Measurements from ENCODE around the gene MUC2.

The MUC2 gene

DNA sequence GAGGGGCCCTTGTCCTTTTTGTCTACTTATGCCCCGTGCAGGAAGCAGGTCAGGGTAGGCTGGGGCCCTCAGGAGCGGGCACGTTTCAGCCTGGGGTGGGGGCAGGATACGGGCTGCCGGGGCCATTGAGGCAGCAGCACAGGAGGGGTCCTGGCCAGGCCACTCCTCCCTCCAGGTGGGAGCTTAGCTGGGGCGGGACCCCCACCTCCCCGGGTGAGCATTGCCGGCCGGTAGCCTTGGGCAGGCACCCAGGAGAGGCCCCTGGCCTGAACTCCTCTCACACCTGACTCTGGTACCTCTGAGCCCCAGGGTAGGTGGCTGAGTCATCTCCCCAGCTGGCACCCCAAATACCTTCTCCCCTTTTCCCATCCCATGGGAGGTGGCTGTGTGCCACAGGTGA lies 33.2 kb upstream of the MUC2 start:
- no peaks in the 10 kb centered on the region for H3K36me3 Mint-ChIP-seq (ENCODE audit: low read depth)
- no peaks in the 10 kb centered on the region for H3K4me1 Mint-ChIP-seq (ENCODE audit: low read depth)
- no peaks in the 10 kb centered on the region for H3K9me3 Mint-ChIP-seq
- no peak overlapping the region for H3K4me3 Mint-ChIP-seq
- H3K27me3 Mint-ChIP-seq (ENCODE audit: low read depth) = no peaks in the 10 kb centered on the region
- no peak overlapping the region for H3K27ac Mint-ChIP-seq
- no peak for DNase-seq (ENCODE audit: low spot score)

DNA sequence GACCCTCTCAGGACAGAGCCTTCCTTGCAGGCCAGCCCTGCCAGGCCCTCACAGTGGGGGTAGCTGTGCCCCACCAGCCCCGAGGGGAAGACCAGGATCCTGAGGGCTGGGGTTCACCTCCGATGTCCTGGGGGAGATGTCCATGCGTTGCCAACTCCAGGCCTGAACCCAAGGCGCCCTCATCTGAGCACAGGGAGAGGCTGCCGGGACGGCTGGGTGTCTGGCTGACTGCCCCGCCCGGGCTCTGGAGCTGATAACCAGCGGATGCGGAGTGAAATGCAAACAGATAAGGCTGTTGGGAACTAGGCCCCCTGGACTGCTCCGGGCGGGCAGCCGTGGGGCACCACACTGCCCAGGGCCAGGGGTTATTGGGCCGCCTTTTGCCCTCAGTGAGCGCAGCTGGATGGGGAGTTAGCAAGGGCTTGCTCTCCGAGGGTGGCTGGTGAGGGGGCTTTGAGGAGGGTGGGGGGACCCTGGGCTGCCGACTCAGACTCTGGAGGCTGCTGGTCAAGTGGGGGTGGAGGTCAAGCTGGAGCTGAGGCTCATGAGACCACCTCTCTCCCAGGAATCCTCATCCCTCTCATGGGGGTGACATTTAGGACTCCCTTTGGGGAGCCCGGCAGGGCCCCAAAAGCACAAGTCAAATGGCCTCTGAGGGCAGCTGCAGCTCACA lies 32.6 kb upstream of the MUC2 start:
- no peak for DNase-seq (ENCODE audit: low spot score)
- Mint-ChIP-seq H3K36me3 (ENCODE audit: low read depth) (no peaks in the 10 kb centered on the region), H3K4me1 (ENCODE audit: low read depth) (no peaks in the 10 kb centered on the region), H3K9me3 (no peaks in the 10 kb centered on the region), H3K27me3 (ENCODE audit: low read depth) (peaks cover 3% of the 10 kb centered on the region), H3K27ac (no peak overlapping the region), H3K4me3 (no peak overlapping the region)

DNA sequence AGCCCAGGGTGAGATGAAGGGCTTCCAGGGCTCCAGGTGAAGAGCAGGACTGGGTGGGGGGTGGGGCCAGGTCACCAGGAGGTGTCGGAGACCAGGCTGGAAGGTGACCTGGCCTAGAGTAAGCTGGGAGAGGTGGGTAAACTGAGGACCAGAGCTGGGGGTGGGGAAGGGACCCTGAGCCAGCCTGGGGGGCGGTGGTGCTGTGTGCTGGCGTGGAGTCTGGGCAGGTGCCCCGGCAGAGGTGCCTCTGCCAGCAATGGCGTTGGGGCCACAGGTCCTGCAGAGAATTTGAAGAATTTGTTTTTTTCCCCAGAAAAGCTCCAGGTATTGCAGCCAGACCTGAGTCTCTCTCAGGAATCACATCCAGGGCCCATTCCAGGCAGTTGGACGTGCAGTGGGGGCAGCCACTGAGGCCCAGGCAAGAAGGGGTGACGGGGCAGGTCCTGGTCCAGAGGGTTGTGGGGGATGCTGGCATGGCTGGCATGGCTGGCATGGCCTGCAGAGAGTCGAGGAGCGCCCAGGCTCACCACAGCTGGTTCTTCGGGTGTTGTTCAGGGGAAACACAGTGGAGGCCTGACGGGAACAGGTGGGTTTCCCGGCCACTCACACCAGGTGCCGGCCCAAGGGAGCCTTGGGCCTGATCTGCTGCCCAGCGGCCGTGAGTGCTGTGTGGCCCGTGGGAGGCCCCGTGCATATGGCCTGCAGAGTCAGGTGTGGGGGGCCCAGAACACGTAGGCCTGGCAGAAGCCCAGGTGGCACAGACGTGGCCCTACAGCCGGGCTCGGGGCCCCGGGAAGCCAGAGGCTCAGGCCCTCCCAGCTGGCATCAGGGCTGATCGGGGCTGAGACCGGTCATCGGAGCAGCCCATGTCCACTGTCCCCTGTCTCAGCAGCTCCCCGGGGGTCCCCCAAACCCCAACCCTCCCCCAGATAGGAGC lies 31.8 kb upstream of the MUC2 start:
- no peaks in the 10 kb centered on the region for H3K9me3 Mint-ChIP-seq
- H3K4me3 Mint-ChIP-seq = no peak overlapping the region
- no peaks in the 10 kb centered on the region for H3K4me1 Mint-ChIP-seq (ENCODE audit: low read depth)
- H3K27me3 Mint-ChIP-seq (ENCODE audit: low read depth) = peaks cover 4% of the 10 kb centered on the region
- no peak overlapping the region for H3K27ac Mint-ChIP-seq
- no peaks in the 10 kb centered on the region for H3K36me3 Mint-ChIP-seq (ENCODE audit: low read depth)
- no peak for DNase-seq (ENCODE audit: low spot score)

DNA sequence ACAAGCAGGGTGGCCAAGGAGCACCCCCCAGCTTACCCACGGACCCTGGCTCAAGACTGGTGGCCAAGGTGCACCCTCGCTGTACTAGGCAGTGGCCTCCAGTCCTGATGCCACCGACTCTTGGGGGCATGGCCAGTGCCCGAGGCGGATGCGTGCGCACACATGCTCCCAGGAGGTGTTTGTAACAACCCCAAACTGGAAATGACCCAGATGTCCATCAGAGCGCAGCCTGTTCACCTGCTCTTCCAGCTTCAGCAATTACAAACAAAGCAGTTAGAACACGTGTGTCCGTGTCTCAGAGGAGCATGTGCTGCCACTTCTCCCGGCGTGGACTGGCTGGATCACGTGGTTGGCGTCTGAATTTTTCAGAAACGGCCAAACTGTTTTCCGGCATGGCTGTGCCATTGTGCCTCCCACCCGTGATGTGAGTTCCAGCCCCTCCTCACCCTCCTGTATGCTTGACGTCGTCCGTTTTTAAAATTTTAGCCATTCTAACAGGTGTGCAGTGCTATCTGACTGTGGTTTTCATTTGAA lies 31.0 kb upstream of the MUC2 start:
- H3K4me1 Mint-ChIP-seq (ENCODE audit: low read depth) = no peaks in the 10 kb centered on the region
- no peak overlapping the region for H3K4me3 Mint-ChIP-seq
- no peak overlapping the region for H3K27ac Mint-ChIP-seq
- peaks cover 5% of the 10 kb centered on the region for H3K27me3 Mint-ChIP-seq (ENCODE audit: low read depth)
- H3K9me3 Mint-ChIP-seq = no peaks in the 10 kb centered on the region
- no peak for DNase-seq (ENCODE audit: low spot score)
- no peaks in the 10 kb centered on the region for H3K36me3 Mint-ChIP-seq (ENCODE audit: low read depth)

DNA sequence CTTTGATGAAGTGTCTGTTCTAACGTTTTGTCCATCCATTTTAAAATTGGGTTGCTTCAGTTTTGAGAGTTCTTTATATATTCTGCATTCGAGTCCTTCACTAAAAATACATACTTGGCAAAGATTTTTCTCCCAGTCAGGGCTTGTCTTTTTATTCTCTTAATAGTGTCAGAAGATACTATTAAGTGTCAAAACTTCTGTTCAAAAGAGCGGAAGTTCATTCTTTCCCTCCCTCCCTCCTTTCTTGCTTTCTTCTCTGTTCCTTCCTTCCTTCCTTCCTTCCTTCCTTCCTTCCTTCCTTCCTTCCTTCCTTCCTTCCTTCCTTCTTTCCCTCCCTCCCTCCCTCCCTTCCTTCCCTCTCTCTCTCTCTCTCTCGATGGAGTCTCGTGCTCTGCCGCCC lies 30.5 kb upstream of the MUC2 start:
- Mint-ChIP-seq H3K36me3 (ENCODE audit: low read depth) (no peaks in the 10 kb centered on the region), H3K9me3 (no peaks in the 10 kb centered on the region), H3K27me3 (ENCODE audit: low read depth) (peaks cover 7% of the 10 kb centered on the region), H3K27ac (no peak overlapping the region), H3K4me1 (ENCODE audit: low read depth) (no peaks in the 10 kb centered on the region), H3K4me3 (no peak overlapping the region)
- DNase-seq (ENCODE audit: low spot score) = no peak

DNA sequence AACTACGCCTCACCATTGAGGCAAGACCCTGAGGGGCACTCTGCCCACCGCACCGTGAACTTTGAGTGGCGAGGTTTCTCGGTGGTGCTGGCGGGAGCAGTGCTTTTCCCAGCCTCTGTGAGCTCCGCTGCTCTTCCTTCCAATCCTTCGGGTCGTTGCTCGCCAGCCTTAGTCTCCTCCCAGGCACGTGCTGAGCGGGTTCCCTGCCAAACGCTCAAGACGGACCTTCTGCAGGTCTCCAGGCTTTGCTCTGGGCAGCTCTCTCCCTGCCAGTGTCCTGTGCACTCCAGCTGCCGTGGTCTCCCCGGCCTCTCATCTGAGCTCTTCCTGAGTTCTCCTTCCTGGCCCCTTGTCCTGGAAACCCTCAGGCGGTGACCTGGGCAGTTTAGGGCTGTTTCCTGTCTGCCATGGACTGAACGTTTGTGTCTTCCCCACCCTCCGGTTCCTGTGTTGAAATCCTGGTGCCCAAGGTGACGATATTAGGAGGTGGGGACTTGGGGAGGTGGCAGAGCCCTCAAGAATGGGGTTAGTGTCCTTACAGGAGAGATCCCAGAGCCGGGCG lies 27.0 kb upstream of the MUC2 start:
- H3K4me1 Mint-ChIP-seq (ENCODE audit: low read depth) = no peaks in the 10 kb centered on the region
- peaks cover 7% of the 10 kb centered on the region for H3K27me3 Mint-ChIP-seq (ENCODE audit: low read depth)
- no peaks in the 10 kb centered on the region for H3K36me3 Mint-ChIP-seq (ENCODE audit: low read depth)
- H3K4me3 Mint-ChIP-seq = no peak overlapping the region
- H3K27ac Mint-ChIP-seq = no peak overlapping the region
- no peak for DNase-seq (ENCODE audit: low spot score)
- no peaks in the 10 kb centered on the region for H3K9me3 Mint-ChIP-seq

DNA sequence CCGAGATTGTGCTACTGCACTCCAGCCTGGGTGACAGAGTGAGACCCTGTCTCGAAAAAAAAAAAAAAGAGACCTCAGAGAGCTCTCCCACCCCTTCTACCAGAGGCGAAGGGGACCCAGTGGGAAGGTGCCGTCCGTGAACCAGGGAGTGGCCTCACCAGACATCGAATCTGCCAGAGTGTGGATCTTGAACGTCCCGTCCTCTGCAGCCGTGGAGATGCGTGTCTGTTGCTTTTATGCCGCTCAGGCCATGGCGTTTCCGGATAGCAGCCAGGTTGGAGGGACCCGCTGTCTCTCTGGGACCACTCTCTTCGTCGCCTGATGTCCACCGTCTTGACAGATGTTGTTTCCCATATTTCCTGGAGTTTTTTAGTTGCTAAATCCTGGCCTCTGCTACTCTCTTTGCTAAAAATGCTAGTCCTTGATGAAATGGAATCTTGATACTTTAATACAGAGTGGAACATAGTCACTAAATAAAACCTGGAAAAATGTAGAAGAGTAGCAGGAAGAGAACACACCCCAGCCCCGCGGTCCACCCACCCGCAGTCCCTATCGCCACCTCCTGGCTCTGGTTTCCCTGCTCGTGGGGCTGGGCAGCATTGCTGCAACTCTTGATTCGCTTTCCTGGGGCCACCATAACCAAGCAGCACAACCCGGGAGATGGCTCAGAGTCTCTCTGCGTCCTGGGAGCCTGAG lies 26.2 kb upstream of the MUC2 start:
- no peaks in the 10 kb centered on the region for H3K36me3 Mint-ChIP-seq (ENCODE audit: low read depth)
- H3K27me3 Mint-ChIP-seq (ENCODE audit: low read depth) = peaks cover 7% of the 10 kb centered on the region
- H3K9me3 Mint-ChIP-seq = no peaks in the 10 kb centered on the region
- DNase-seq (ENCODE audit: low spot score) = no peak
- H3K4me3 Mint-ChIP-seq = no peak overlapping the region
- H3K4me1 Mint-ChIP-seq (ENCODE audit: low read depth) = no peaks in the 10 kb centered on the region
- H3K27ac Mint-ChIP-seq = no peak overlapping the region

DNA sequence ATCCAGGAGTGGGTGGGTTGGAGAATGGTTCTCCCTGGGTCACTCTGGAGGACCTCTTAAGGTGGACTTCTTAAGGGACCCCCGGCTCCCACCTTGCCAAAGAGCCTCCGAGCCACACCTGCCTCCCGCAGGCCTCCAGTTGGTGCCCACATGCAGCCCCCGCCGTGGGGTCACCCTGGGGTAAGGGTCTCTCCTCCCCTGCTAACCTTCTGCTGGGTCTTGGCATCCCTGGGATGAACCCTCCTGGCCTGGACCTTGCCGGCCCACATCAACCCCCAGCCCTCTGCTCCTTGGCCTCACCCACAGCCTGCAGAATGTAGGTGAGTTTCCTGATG lies 25.6 kb upstream of the MUC2 start:
- H3K4me3 Mint-ChIP-seq = no peak overlapping the region
- H3K27ac Mint-ChIP-seq = no peak overlapping the region
- no peaks in the 10 kb centered on the region for H3K36me3 Mint-ChIP-seq (ENCODE audit: low read depth)
- DNase-seq (ENCODE audit: low spot score) = no peak
- H3K27me3 Mint-ChIP-seq (ENCODE audit: low read depth) = peaks cover 7% of the 10 kb centered on the region
- no peaks in the 10 kb centered on the region for H3K9me3 Mint-ChIP-seq
- H3K4me1 Mint-ChIP-seq (ENCODE audit: low read depth) = no peaks in the 10 kb centered on the region

DNA sequence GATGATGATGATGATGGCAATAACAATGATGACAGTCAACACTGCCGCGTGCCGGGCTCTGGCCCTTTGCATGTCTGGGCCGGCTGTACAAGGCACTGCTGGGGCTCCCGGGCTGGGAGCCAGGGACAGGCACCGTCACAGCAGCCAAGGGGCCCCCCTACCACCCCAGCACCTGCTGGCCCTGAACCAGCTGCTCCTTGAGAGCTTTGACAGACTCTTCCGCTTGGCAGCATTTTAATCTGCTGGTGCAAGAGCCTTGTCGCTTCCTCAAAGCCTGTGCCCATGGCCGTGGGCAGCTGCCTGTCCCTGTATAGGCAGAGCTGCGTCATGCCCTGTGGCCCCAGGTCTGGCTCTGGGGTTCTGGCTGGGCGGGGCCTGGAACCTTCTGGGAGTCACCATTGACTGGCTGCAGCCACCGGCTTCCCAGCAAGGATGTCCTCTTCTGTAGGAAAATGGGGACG lies 25.2 kb upstream of the MUC2 start:
- no peak overlapping the region for H3K27ac Mint-ChIP-seq
- H3K4me1 Mint-ChIP-seq (ENCODE audit: low read depth) = no peaks in the 10 kb centered on the region
- H3K27me3 Mint-ChIP-seq (ENCODE audit: low read depth) = peaks cover 7% of the 10 kb centered on the region
- no peak overlapping the region for H3K4me3 Mint-ChIP-seq
- no peak for DNase-seq (ENCODE audit: low spot score)
- no peaks in the 10 kb centered on the region for H3K9me3 Mint-ChIP-seq
- H3K36me3 Mint-ChIP-seq (ENCODE audit: low read depth) = no peaks in the 10 kb centered on the region

DNA sequence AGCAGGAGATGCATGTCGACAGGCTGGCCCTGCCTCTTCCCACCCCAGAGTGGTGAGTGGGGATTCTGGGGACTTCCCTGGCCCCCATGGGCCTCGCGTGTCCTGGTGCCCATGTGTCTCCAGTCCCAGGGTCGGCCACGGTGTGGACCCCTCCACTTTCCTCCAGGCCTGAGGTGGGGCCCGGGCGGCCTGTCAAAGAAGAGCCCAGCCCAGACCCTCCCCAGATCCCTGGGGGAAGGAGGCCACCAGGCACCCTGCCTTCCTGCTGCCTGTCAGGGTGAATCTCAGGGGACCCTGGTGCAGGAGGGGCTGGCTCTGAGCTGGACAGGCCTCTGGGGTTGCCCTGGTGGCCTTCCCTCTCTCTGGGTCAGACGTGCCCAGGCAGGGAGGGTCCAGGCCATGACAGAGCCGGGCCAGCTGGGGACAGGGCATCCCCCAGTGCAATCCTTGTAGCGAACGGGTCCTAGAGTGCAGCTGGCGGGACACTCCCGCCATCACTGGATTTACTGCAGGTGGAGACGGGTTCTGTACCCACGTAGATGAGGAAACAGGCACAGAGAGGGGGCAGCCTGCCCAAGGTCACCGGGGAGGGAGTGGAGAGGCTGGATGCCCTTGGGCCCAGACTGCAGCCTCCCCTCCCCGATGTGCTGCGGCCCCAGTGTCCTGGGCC lies 24.6 kb upstream of the MUC2 start:
- Mint-ChIP-seq H3K9me3 (no peaks in the 10 kb centered on the region), H3K4me3 (no peak overlapping the region), H3K4me1 (ENCODE audit: low read depth) (no peaks in the 10 kb centered on the region), H3K27me3 (ENCODE audit: low read depth) (peaks cover 7% of the 10 kb centered on the region), H3K27ac (no peak overlapping the region), H3K36me3 (ENCODE audit: low read depth) (no peaks in the 10 kb centered on the region)
- no peak for DNase-seq (ENCODE audit: low spot score)

DNA sequence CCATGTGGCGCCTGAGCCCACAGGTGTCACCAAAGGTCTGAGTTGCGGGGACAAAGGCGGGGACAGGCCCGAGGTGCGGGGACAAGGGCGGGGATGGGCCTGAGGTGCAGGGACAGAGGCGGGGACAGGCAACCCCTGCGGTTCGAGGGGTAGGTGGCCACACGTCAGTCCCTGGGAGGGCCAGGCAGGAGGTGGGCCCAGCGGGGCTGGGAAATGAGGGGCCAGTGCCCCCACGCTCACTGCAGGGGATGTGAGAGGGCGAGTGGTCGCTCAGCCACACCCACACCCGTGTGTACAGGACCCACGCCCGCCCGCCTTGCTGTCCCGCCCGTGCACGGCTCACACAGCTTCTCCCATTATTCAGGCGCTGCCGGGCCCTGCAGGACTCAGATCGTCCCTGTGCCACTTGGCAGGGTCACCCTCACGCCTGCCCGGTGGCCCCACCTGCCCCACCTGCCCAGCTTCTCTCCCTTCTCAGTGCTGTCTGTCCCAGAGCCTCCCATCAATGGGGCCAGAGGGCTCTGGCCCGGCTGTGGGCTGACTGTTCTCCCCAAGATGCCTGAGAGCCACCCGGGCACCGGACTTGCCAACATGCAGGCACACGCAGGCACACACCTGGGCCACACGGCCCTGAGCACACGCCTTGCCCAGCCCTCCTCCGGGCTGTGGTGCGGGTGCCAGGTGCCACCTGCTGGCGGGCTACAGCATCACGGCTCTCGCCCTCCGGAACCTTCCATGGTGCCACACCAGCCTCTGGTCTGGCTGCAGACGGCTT lies 23.9 kb upstream of the MUC2 start:
- Mint-ChIP-seq H3K27ac (no peak overlapping the region), H3K36me3 (ENCODE audit: low read depth) (no peaks in the 10 kb centered on the region), H3K27me3 (ENCODE audit: low read depth) (peaks cover 7% of the 10 kb centered on the region), H3K4me1 (ENCODE audit: low read depth) (no peaks in the 10 kb centered on the region), H3K4me3 (no peak overlapping the region), H3K9me3 (no peaks in the 10 kb centered on the region)
- DNase-seq (ENCODE audit: low spot score) = peak; percentile 57

DNA sequence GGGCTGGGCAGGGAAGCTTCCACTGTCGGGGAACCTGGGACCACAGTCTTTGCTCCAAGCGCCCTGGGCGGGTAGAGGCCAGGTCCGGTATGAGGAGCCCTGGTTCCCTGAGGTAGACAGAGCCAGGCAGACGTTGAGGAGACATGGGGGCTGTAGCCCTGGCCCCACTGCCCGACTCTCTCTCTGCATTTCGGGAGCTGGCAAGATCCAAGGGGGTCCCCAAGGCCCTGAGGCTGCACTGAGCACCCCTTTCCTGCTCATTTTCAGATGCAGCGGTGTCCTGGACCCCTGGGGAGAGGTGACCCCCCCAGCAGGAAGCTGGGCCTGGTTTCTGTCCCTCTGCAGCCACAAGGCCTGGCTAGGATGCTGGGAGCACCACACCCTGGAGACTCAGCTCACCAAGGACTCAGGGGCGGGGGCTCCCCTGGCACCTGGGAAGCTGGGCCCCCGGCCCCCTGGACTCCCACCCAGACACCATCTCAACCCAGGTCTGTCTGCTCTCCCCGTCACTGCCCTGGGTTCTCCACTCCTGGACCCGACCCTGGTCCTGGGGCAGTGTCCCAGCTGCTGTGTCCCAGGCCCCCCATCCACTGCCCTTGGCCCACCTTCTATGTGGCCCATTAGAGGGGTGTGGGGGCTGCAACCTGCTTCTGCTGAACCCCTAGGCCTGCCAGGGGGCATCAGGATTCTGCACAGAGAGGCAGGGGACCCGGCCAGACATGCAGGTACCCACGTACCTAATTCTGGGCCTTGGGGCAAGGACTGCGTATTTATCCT lies 23.1 kb upstream of the MUC2 start:
- no peak overlapping the region for H3K4me3 Mint-ChIP-seq
- H3K9me3 Mint-ChIP-seq = no peaks in the 10 kb centered on the region
- peaks cover 7% of the 10 kb centered on the region for H3K27me3 Mint-ChIP-seq (ENCODE audit: low read depth)
- no peaks in the 10 kb centered on the region for H3K4me1 Mint-ChIP-seq (ENCODE audit: low read depth)
- H3K36me3 Mint-ChIP-seq (ENCODE audit: low read depth) = no peaks in the 10 kb centered on the region
- DNase-seq (ENCODE audit: low spot score) = no peak
- no peak overlapping the region for H3K27ac Mint-ChIP-seq

Data from T-helper 2 cell treated with Interferon-gamma antibody and Interleukin-4, amounts not matched to agents 5 μg/mL and 100 μg/mL, for 36 hours (primary cell).